Stimulated activated CD4-positive, alpha-beta T cell treated with anti-CD3 and anti-CD28 coated beads, Interleukin-4, amount 100 ng/mL, for 24 hours (primary cell): ENCODE measurements around the gene TBX19.

Experiments used
- DNase-seq: peaks from one replicate; pipeline ENCODE4 v3.0.0-alpha.2; 2020

Gene TBX19

GRCh38 chr1:168280296-168280927, at the start of gene TBX19:
Gene TBX19, plus strand, starts transcription at chr1:168280877. Its CDS starts 214 bp downstream, at chr1:168281091.
- no peak for DNase-seq

GRCh38 chr1:168234846-168235547, 45.7 kb upstream of the TBX19 start:
- peak; percentile 46 for DNase-seq

- DNase-seq: no peak
Observed at GRCh38 chr1:168235548-168235885, 45.2 kb upstream of the TBX19 start.

- DNase-seq: no peak
Observed at GRCh38 chr1:168235937-168236336, 44.7 kb upstream of the TBX19 start.

- DNase-seq: peak; percentile 40
Observed at GRCh38 chr1:168236836-168237611, 43.7 kb upstream of the TBX19 start.

DNA sequence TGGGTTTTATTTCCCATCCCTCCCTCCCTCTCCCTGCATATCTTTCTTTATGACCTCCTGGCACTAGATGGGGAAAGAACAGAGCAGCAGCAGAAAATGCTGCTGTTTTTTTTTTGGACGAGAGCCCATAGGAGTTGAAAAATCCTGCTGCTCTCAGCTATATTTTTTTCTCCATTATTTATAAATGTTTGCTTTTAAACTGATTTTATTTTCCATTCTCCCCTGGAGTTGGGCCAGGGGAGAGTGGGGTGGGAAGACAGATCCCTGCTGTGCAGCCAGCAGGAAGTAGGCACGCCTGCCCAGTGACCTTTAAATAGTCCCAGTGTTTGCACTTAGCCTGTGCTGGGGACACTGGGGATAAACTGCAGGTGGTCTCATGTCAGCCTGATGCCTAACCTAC, 37.5 kb upstream of the TBX19 start:
- no peak for DNase-seq

GRCh38 chr1:168243636-168244212, 37.0 kb upstream of the TBX19 start:
- DNase-seq: no peak

DNA sequence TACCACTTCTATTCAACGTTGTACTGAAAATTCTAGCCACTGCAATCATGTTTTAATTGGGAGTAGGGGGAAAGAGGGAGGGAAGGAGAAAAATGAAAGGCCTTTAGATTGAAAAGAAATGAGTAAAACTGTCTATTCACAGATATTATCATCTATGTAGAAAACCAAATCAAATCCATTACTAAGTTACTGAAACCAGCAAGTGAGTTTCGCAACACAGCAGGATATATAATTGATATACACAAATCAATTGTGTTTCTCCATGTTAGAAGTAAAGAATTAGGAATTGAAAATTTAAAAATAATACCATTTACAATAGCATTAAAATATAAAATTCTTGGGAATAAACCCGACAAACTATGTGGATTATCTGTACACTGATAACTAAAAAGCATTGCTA, 35.6 kb upstream of the TBX19 start:
- DNase-seq: no peak

DNA sequence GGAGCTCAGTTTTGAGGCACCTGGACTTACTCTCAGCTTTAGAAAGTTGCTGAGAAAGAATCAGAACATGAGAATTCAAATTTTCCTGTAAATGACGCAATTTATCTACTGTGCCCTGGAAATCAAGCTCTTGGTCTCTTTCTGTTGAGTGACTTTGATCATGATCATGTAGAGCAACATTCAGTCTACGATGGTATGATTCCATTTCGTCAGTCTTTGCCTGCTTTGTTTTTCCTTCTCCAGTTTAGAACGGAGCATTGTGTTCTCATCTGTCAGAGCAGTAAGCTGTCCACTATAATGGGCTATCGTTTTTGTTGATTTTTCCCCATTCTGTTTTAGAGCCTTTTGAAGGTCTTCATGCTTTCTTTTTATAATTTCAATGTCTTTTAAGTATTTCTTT, 34.2 kb upstream of the TBX19 start:
- no peak for DNase-seq

GRCh38 chr1:168252204-168252733, 28.4 kb upstream of the TBX19 start:
- DNase-seq: no peak

DNA sequence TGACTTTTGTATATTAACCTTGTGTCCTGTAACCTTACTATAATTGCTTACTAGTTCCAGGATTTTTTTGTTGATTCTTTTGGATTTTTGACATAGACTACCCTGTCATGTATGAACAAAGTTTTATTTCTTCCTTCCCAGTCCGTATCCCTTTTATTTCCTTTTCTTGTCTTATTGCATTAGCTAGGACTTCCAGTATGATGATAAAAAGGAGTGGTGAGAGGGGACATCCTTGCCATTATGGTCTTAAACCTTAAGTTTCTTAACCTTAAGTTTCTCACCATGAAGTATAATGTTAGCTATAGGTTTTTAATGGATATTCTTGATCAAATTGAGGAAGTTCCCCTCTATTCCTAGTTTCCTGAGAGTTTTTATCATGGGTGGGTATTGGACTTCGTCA, 24.5 kb upstream of the TBX19 start:
- DNase-seq: no peak

DNA sequence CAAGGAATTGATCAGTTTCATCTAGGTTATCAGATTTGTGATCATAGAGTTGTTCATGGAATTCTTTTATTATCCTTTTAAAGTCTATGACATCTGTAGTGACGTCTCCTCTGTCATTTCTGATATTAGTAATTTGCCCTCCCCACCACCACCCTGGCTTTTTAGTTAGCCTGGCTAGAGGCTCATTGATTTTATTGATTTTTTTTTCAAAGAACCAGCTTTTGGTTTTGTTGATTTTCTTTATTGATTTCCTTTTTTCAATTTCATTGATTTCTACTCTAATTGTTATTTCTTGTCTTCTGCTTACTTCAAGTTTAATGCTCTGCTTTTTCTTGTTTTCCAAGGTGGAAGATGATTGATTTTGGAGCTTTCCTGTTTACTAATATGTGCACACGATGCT, 23.3 kb upstream of the TBX19 start:
- no peak for DNase-seq

DNA sequence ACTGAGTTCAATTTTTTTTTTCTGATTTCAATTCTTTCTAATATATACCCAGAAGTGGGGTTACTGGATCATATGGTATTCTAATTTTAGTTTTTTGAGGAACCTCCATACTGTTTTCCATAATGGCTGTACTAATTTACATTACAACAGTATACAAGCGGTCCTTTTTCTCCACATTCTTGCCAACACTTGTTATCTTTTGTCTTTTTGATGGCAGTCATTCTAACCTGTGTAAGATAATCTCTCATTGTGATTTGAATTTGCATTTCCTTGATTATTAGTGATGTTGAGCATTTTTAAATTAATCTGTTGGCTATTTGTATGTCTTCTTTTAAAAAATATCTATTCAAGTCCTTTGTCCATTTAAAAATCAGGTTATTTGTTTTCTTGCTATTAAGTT, 21.1 kb upstream of the TBX19 start:
- no peak for DNase-seq

DNA sequence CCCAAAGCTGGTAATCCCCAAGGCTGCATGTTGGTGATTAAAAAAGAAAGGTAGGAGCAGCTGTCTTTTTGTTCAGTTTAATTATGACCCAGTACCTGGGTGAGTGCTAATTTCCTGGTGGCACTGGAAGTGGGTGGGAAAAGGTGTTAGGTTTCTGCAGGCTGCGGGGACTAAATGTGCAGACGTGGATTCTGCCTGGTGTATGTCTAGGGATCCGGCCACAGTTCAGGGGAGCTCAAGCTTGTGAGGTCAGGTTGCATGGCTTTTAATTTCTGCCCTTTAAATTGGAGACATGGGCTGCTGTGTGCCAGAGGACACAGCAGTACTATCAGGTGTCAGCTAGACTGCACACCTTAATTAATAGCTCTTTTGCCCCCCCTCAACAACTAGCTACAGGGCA, 20.3 kb upstream of the TBX19 start:
- no peak for DNase-seq

- no peak for DNase-seq
Observed at GRCh38 chr1:168261390-168261789, 19.3 kb upstream of the TBX19 start.

DNA sequence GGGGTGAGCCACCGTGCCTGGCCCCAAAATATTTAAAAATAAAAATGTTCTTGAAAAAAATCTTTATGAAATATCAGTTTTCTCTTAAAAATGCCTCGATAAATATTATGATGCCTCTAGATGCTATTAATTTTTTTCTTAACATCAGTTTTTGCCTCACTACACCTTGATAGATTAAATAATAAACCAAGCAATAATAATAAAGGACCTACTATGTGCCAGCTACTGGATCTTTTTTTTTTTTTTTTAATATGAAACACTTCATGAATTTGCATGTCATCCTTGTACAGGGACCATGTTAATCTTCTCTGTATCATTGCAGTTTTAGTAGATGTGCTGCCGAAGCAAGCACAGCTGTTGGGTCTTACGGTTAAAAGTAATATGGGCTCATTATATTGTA, 17.5 kb upstream of the TBX19 start:
- no peak for DNase-seq

GRCh38 chr1:168264296-168264695, 16.4 kb upstream of the TBX19 start:
- no peak for DNase-seq

DNA sequence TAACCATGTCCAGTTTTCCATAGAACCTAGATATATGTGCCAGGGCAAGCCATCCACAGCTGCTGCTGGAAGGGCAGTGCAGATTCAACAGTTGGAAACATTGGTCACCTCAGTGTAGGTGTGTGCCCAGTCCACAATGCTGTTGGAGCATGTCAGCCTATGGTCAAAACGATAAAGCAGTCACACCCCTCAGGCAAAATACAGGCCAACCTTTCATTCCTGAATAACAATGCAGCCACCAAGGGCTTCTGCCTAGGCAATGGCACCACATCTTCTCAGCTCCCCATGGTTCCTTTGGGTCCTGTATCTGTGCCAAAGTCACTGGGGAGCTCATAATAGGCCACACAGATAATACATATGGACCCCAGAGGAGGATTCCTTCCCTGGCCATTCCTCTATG, 15.1 kb upstream of the TBX19 start:
- no peak for DNase-seq

DNA sequence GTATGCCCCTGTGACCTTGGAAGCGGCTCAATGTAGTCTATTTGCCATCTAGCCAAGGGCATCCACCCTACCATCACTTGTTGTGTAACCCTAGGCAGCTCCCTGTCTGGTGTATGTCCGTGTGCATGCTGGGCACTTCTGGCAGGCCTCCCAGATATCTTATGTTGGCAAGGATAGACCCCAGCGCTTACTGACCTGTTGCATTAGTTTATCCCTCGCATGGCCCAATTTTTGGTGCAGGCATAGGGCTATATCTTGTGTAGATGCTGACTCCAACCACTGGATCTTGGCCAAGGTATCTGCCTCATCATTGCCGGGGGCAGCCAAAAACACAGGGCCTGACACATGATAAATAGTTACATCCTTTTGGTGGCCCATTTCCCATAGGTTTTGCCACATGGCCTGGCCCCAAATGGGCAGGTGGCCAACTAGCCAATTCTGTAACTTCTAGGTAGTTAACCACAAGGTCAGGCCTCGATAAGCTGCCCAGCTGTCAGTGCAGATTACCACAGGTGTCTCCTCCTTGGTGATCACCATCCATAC, 14.0 kb upstream of the TBX19 start:
- no peak for DNase-seq

GRCh38 chr1:168271636-168272035, 9.0 kb upstream of the TBX19 start:
- DNase-seq: no peak

GRCh38 chr1:168273575-168273974, 7.1 kb upstream of the TBX19 start:
- DNase-seq: no peak

DNA sequence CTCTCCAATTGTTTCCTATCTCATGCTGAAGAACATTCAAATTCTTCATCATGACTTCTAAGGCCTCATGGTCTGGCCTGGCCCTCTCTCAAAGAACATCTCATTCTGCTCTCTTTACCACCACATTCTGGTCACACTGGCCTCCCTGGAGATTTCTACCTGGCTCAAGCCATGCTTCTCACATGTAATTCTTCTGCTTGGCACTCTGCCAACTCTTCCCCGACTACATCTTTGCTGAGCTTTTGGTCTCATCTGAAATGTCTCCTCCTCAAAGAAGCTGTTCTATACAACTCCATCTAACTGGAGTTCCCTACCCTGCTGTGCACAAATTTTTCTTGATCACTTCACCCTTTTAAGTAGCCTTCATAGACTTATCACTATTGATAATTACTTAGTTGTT, 1.4 kb upstream of the TBX19 start:
- no peak for DNase-seq

- DNase-seq: no peak
Observed at GRCh38 chr1:168281603-168282325, 1.1 kb downstream of the TBX19 start.
